Neuron (in vitro differentiated cells): ENCODE data around the gene ZBTB49.

Experiments used
- H2AFZ ChIP-seq: one replicate; pipeline ENCODE4 v1.6.1; 2013; ENCODE audit warnings: low read depth, mild to moderate bottlenecking, inconsistent platforms, low read length, moderate library complexity
- H3K27me3 ChIP-seq: one replicate; pipeline ENCODE4 v1.6.1; 2013; ENCODE audit warnings: low read length; ENCODE audit not compliant: insufficient read depth
- H3K36me3 ChIP-seq: one replicate; pipeline ENCODE4 v1.6.1; 2013; ENCODE audit warnings: low read length; ENCODE audit not compliant: insufficient read depth
- H3K4me1 ChIP-seq: one replicate; pipeline ENCODE4 v1.6.1; 2013; ENCODE audit warnings: low read length; ENCODE audit not compliant: insufficient read depth
- H3K4me3 ChIP-seq: 2 replicates; pipeline ENCODE4 v1.5.1; 2013; ENCODE audit warnings: mild to moderate bottlenecking, low read length, moderate library complexity
- H3K9me3 ChIP-seq: one replicate; pipeline ENCODE4 v1.6.1; 2013; ENCODE audit warnings: low read length

Gene ZBTB49

DNA sequence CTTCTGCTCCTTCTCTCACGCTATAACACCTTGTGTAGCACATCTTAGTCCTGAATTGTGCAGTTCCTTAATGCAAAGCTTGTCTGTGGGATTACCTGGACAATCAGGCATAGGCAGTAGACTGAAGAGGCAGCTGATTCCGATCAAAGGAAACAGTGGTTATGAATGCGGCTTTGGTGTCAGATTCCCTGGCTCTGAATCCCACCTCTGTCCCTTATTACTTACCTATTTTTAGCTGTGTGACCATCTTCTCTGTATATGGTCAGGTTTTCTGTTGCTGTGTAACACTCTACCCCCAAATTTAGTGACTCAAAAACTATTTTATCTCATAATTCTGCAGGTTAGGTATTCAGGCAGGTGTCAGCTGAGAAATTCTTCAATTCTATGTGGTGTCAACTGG lies 3.2 kb downstream of the ZBTB49 start:
- H3K36me3 ChIP-seq = peaks cover 3% of the 10 kb centered on the region
- no peaks in the 10 kb centered on the region for H3K27me3 ChIP-seq
- no peak overlapping the region for H3K4me3 ChIP-seq
- H2AFZ ChIP-seq = no peak overlapping the region
- peaks cover 7% of the 10 kb centered on the region for H3K9me3 ChIP-seq
- H3K4me1 ChIP-seq = peaks cover 20% of the 10 kb centered on the region

DNA sequence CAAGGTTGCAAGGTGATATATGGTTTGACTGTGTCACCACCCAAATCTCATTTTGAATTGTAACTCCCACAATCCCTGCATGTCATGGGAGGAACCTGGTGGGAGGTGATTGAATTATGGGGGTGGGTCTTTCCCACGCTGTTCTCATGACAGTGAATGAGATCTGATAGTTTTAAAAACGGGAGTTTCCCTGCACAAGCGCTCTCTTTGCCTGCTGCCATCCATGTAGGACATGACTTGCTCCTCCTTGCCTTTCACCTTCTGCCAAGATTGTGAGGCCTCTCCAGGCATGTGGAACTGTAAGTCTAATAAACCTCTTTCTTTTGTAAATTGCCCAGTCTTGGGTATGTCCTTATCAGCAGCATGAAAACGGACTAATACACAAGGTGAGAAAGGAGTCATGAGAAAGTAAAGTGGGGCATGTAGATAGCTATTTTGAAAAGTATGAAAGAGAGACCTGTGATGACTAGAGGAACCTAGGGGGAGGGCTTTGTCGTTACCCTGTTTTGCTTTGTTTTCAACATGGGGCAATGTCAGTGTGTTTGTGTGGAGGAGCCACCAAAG lies 6.3 kb downstream of the ZBTB49 start:
- no peaks in the 10 kb centered on the region for H3K27me3 ChIP-seq
- H3K4me1 ChIP-seq = peaks cover 2% of the 10 kb centered on the region
- no peak overlapping the region for H2AFZ ChIP-seq
- H3K36me3 ChIP-seq = peaks cover 3% of the 10 kb centered on the region
- peaks cover 7% of the 10 kb centered on the region for H3K9me3 ChIP-seq
- H3K4me3 ChIP-seq = no peak overlapping the region

DNA sequence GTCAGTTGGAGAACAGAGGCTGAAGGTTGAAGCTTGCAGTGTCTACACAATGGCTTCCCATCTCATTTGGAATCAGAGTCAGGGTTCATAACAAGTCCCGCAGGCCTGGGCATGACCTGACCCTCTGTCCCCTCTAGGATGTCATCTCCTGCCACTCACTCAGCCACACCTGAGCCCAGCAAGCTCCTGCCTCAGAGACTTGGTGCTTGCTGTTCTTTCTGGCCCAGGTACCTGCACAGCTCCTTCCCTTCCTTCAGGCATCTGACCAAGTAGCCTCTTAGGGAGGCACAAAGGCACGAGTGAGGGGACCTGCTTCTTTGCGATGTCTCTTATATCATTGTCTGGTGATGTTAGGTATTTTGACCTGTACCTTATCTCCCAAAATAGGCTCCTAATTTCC lies 9.0 kb downstream of the ZBTB49 start:
- Histone ChIP-seq H3K9me3 (peaks cover 7% of the 10 kb centered on the region), H3K4me1 (no peaks in the 10 kb centered on the region), H2AFZ (no peak overlapping the region), H3K4me3 (no peak overlapping the region), H3K27me3 (no peaks in the 10 kb centered on the region), H3K36me3 (peaks cover 16% of the 10 kb centered on the region)

DNA sequence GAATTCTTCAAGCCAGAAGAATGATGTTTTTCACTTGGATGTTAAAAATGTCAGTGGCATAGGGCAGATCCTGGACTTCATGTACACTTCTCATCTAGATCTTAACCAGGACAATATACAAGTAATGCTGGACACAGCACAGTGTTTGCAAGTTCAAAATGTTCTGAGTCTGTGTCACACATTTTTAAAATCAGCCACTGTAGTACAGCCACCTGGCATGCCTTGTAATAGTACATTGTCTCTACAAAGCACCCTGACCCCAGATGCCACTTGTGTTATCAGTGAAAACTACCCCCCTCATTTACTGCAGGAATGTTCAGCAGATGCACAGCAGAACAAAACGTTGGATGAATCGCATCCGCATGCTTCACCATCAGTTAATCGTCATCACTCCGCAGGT lies 11.9 kb downstream of the ZBTB49 start:
- no peak overlapping the region for H3K4me3 ChIP-seq

DNA sequence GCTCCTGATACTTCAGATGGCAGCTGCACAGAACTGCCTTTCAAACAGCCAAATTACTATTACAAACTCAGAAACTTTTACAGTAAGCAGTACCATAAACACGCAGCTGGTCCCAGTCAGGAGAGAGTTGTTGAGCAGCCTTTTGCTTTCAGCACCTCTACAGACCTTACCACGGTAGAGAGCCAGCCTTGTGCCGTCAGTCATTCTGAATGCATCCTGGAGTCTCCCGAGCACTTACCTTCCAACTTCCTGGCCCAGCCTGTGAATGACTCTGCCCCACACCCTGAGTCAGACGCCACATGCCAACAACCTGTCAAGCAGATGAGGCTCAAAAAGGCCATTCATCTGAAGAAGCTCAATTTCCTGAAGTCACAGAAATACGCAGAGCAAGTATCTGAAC lies 12.4 kb downstream of the ZBTB49 start:
- Histone ChIP-seq H3K4me3 (no peak overlapping the region), H3K36me3 (peaks cover 31% of the 10 kb centered on the region), H3K27me3 (no peaks in the 10 kb centered on the region), H3K9me3 (no peaks in the 10 kb centered on the region), H3K4me1 (no peaks in the 10 kb centered on the region), H2AFZ (no peak overlapping the region)

More for the DNA sequence above, 11.9 kb downstream of the ZBTB49 start:
- H3K27me3 ChIP-seq = no peaks in the 10 kb centered on the region
- no peak overlapping the region for H2AFZ ChIP-seq
- no peaks in the 10 kb centered on the region for H3K9me3 ChIP-seq
- peaks cover 28% of the 10 kb centered on the region for H3K36me3 ChIP-seq
- H3K4me1 ChIP-seq = no peaks in the 10 kb centered on the region

DNA sequence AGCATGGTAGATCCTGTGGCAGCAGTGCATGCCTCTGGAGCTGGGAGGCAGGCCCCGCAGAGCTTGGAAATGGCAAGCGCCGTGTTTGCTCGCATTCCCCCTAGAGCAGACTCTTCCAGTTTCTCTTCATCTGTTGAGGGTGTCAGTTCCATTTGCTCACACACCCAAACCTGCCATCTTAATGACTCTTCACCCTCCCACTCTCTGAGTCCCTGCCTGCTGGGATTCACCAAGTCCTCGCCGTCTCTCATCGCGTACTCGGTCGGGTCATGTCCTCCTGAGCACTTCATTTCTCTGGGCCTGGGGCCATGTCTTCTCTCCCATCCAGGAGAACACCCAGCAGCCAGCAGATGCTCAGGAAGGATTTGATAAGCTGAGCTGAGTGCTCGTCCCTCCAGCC lies 16.9 kb downstream of the ZBTB49 start:
- Histone ChIP-seq H2AFZ (no peak overlapping the region), H3K36me3 (peaks cover 31% of the 10 kb centered on the region), H3K9me3 (no peaks in the 10 kb centered on the region), H3K4me3 (no peak overlapping the region), H3K27me3 (no peaks in the 10 kb centered on the region), H3K4me1 (no peaks in the 10 kb centered on the region)

DNA sequence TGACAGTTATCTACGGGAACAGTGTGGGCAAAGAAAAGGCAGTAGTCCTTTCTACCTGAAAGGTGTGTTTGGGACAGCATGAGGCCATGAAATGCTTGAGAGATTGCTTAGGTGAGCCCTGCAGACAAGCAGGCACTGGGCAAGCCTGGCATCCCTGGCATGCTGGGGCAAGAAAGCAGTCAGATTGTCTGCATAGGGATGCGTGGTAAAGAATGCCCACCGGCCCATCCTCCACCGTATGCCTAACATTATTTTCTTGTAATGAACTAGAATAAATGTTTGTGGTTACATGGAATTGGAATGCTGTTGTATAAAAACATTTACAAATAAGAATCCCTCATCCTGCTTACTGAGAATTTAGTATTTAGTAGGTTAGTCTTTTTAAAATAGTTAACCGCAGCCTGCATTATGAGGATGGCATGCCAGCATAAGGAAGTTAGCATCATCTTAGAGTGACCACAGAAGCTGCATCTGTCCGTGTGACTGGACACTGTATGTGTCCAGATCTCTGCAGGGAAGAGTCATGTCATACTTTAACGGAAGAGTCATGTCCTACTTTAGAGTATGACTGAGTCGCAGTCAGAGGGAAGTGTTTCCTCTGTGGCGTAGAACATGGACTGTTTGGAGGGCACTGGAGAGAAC lies 18.9 kb downstream of the ZBTB49 start:
- H3K9me3 ChIP-seq = no peaks in the 10 kb centered on the region
- H3K4me3 ChIP-seq = no peak overlapping the region
- no peaks in the 10 kb centered on the region for H3K4me1 ChIP-seq
- H3K27me3 ChIP-seq = no peaks in the 10 kb centered on the region
- peaks cover 19% of the 10 kb centered on the region for H3K36me3 ChIP-seq
- no peak overlapping the region for H2AFZ ChIP-seq

DNA sequence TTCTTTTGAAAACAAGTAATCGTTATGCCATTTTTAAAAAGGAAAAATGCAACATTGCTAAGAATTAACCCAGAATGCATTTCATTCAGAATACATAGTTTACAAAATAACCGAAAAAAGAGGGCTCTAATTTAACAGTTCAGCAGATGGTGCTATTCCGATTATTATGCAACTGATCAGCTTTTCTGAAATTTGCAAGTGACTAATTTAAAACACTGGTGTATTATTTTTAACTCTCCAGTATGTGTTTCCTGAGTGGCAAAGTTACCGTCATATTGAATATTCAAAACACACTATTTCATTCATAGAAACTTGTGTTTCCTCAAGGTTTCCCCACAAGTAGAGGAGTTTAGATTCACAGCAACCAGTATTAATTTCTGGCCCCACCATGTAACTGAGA lies 21.1 kb downstream of the ZBTB49 start:
- Histone ChIP-seq H3K4me1 (no peaks in the 10 kb centered on the region), H2AFZ (no peak overlapping the region), H3K4me3 (no peak overlapping the region), H3K9me3 (no peaks in the 10 kb centered on the region), H3K27me3 (no peaks in the 10 kb centered on the region), H3K36me3 (peaks cover 20% of the 10 kb centered on the region)

DNA sequence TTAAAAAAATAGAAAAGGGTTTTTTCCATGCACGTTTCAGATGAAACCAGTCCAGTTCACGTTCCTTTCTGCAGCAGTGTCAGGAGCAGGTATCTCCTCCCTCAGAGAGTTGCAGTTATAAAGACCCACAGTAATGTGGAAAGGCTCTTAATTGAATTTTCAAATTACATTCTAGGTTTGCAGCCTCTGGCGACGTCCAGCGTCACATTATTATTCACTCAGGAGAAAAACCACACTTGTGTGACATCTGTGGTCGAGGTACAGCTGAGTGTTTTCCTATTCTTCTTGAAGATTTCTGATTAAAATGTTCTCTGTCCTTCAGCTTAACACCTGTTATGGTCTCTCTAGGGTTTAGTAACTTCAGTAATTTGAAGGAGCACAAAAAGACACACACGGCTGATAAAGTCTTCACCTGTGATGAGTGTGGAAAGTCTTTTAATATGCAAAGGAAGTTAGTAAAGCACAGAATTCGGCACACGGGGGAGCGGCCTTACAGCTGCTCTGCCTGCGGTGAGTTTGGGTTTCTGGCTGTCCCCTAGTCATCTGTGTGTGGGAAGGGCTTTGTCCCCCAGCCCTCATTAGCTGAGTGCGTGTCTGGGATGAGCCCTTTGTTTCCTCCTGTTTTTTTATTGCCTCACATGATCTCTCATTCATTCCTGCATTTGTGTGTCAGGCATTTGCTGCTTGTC lies 25.6 kb downstream of the ZBTB49 start:
- Histone ChIP-seq H2AFZ (no peak overlapping the region), H3K4me1 (no peaks in the 10 kb centered on the region), H3K27me3 (no peaks in the 10 kb centered on the region), H3K36me3 (peaks cover 25% of the 10 kb centered on the region), H3K9me3 (no peaks in the 10 kb centered on the region), H3K4me3 (no peak overlapping the region)

DNA sequence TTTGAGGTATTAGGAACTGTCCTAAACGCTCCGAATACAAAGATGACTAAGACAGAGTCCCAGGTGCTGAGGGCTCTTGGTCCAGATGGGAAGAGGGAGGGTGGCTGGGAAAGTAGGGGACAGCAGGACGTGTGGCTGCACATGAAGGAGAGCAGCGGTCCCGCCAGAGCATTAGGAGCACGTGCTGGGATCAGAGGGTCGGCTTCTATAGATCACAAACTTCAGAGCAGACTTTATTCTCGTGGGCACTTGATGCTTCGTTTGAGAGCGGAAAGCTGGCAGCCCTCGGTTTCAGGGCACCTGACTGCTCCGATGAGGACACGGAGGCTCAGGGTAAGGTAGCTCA lies 26.1 kb downstream of the ZBTB49 start:
- Histone ChIP-seq H3K27me3 (no peaks in the 10 kb centered on the region), H3K4me1 (no peaks in the 10 kb centered on the region), H3K9me3 (no peaks in the 10 kb centered on the region), H2AFZ (no peak overlapping the region), H3K4me3 (no peak overlapping the region), H3K36me3 (peaks cover 31% of the 10 kb centered on the region)

DNA sequence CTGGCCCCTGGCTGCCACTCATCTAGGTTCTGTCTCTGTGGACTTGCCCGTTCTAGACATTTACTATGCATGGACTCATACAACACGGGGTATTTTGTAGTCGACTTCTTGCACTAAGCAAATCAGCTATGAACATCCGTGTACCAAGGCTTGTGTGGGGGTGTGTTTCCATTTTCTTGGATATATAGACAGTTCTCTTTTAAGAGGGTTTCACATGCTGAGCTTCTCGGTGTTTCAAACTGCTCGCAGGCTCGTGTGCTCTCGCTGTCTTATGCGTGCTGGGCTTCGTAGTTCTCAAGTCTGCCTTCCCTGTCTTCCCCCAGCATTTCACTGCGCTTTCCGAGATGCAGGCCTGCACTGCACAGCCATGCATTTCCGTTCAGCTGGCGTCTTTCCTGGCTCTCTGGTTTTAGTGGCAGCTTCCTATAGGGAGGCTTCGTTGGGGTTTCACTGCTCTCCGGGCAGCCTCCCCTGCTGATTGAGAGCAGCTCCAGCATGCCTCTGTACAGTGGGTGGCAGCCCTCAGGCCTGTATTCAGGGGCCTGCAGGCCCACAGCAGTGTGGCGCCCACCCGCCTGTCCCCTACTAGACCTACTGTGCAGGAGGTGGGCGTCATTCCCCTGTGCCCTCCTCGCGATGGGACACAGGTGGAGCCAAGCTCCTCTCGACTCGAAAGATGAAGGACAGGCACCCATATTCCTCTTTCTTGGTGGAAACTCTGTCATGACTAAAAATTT lies 27.6 kb downstream of the ZBTB49 start:
- no peak overlapping the region for H3K4me3 ChIP-seq
- no peaks in the 10 kb centered on the region for H3K4me1 ChIP-seq
- H3K27me3 ChIP-seq = no peaks in the 10 kb centered on the region
- H2AFZ ChIP-seq = no peak overlapping the region
- H3K9me3 ChIP-seq = no peaks in the 10 kb centered on the region
- H3K36me3 ChIP-seq = peaks cover 44% of the 10 kb centered on the region

DNA sequence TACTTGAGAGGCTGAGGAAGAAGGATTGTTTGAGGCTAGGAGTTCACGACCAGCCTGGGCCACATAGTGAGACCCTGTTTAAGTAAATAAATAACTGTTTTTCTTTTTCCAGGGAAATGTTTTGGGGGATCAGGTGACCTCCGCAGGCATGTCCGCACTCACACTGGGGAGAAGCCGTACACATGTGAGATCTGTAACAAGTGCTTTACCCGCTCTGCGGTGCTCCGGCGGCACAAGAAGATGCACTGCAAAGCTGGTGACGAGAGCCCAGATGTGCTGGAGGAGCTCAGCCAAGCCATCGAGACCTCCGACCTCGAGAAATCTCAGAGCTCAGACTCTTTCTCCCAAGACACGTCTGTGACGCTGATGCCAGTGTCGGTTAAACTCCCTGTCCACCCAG lies 30.5 kb downstream of the ZBTB49 start:
- Histone ChIP-seq H3K36me3 (peaks cover 39% of the 10 kb centered on the region), H3K9me3 (no peaks in the 10 kb centered on the region), H3K4me3 (no peak overlapping the region), H3K4me1 (no peaks in the 10 kb centered on the region), H3K27me3 (no peaks in the 10 kb centered on the region), H2AFZ (no peak overlapping the region)

DNA sequence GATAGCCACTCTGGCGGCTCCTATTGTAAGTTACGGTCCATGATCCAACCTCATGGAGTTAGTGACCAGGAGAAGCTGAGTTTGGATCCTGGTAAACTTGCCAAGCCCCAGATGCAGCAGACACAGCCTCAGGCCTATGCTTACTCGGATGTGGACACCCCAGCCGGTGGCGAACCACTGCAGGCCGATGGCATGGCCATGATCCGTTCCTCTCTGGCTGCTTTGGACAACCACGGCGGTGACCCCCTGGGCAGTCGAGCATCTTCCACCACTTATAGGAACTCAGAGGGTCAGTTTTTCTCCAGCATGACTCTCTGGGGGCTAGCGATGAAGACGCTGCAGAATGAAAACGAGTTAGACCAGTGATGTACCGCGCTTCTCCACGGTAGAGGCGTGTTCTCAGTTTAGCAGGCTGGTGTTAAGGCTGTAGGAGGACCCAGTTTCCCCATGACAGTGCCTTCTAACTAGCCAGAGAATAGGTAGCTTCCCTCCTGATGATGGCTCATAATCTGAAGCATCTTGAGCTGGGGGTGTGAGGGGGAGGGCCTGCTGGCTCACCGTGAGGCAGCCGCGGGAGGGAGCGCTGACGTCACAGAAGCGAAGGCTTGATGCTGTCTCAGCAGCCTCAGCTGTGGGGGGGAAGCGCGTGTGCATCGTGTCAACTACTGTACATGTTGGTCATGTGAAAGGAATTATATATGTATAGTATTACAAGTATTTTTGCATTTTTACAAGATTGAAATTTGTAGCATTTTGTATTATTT lies 31.1 kb downstream of the ZBTB49 start:
- Histone ChIP-seq H3K9me3 (no peaks in the 10 kb centered on the region), H3K4me3 (no peak overlapping the region), H3K36me3 (peaks cover 36% of the 10 kb centered on the region), H3K4me1 (no peaks in the 10 kb centered on the region), H2AFZ (no peak overlapping the region), H3K27me3 (no peaks in the 10 kb centered on the region)
